SK-N-MC (cell line): ENCODE results near the gene ASAH2B.
"Not testable (repeated sequence)": the region's sequence is repeated elsewhere in the genome, so short reads cannot be mapped to it uniquely, and the experiment has no call there.

Experiments used
- DNase-seq: peaks from one replicate; pipeline ENCODE4 v3.0.0-alpha.2; 2011; ENCODE audit warnings: low read depth, low spot score
- H3K27ac ChIP-seq: fragments of 200-600 bp; sonication (generic); 2 replicates; pipeline ENCODE4 v1.5.1; 2016; ENCODE audit warnings: mixed run types
- H3K36me3 ChIP-seq: fragments of 200-600 bp; sonication (generic); 2 replicates; pipeline ENCODE4 v1.6.1; 2017; ENCODE audit warnings: antibody characterized with exemption, low read length, mixed read lengths; ENCODE audit not compliant: insufficient read depth
- H3K4me3 ChIP-seq: fragments of 200-600 bp; sonication (generic); 2 replicates; pipeline ENCODE4 v1.5.1; 2016
- H3K9ac ChIP-seq: fragments of 200-600 bp; sonication (generic); 2 replicates; pipeline ENCODE4 v1.8.0; 2017; ENCODE audit warnings: mixed run types, mixed read lengths; ENCODE audit not compliant: insufficient read length
- H3K9me3 ChIP-seq: fragments of 200-600 bp; sonication (generic); 2 replicates; pipeline ENCODE4 v1.6.1; 2017; ENCODE audit warnings: low read depth, mild to moderate bottlenecking, antibody characterized with exemption, low read length, moderate library complexity, mixed read lengths
- EZH2 ChIP-seq: fragments of 200-600 bp; sonication (generic); IDR thresholded peaks from one replicate; pipeline ENCODE4 v1.6.1; 2017; ENCODE audit warnings: antibody characterized with exemption
- FOXP2 ChIP-seq: optimal IDR thresholded peaks from 2 replicates; pipeline ENCODE3; 2011; ENCODE audit warnings: mild to moderate bottlenecking, moderate library complexity; ENCODE audit not compliant: insufficient read depth; ENCODE audit errors: extremely low read length, control extremely low read depth
- POLR2AphosphoS5 ChIP-seq: IDR thresholded peaks from 2 replicates; pipeline ENCODE4 v1.6.1; 2012; ENCODE audit warnings: mild to moderate bottlenecking, low read depth, low read length, borderline replicate concordance

ASAH2B gene

DNA sequence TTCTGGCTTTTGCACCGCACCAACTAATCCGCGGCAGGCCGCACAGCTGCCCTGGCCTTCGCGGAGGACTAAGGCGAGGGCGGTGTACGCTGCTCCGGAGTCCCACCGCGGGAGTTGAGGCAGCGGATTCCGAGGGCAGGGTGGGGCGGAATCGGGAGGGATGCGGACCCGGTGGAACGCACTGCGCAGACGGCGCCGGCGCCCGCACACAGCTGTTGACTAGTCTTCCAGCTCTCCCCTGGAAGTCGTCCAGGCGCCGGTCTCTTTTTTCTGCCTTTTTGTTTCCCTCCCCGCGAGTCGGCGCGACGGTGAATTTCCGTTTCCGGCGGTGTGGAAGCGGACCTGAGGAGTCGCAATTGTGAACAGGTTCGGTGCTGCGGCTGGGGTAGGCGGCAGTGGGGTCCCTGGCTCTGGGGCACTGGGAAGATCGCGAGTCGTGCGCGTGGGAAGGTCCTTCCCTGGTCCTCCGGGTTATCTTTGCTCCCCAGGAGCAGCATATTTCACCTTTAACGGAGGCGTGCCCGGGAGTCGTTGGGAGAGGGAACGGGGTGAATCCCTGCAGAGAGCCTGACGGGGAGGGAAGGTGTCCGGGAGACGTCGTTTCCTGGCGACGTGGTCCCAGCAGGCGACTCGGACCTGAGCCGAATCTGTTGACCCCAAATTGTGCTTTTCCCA is at the start of gene ASAH2B:
ASAH2B (plus strand) TSS at position 319 of the 675 bp plus-strand sequence. CDS start 5,195 bp downstream, outside the sequence.
- H3K27ac ChIP-seq = no peak within 1 kb of the TSS
- H3K36me3 ChIP-seq = no peaks in the 10 kb centered on the region
- peak within 1 kb of the TSS; percentile 69 for H3K9ac ChIP-seq
- TF ChIP-seq FOXP2 = no peak
- TF ChIP-seq EZH2 = no peak
- TF ChIP-seq POLR2AphosphoS5 = peak; percentile 62; the same call in 1 of the 2 replicates
- DNase-seq = no peak
- no peaks in the 10 kb centered on the region for H3K9me3 ChIP-seq
- H3K4me3 ChIP-seq = peak within 1 kb of the TSS; percentile 84

DNA sequence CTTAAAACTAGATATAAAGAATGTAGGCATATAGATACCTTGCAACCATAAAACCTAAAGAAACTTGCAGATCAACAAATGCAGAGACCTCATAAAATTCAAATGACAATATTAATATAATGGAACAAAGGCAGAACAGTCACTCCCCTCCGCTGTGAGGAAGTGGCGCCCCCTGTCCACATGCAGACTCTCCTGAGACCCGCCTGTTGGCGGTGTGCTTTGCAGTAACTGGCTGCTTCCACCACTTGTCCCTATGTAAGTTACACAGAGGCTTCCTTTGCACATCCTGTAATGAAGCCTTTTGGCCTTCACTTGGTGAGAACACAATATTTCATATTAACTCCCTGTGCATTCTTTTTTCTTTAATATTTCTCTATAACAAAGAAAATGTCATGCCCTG is 41.9 kb upstream of the ASAH2B start:
- not testable (repeated sequence) for DNase-seq, H3K4me3 ChIP-seq

DNA sequence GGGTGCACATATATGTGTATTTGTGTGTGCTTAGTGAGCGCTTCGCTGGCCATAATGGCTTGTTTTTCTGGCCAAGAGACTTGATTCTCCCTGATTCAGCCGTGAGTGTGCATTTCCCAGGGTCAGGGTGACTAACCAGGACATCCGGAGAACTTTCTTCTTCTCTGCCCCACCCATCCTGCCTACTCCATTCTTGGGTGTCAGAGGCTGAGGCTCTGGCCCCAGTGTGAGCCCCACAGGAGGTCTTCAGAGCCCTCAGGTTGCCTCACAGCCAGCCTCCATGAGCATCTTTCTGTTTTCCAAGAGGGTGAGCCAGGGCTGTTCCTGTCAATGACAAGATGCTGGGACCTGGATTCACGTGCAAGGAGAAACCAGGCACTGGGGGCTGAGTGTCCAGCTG is 37.8 kb upstream of the ASAH2B start:
- not testable (repeated sequence) for H3K4me3 ChIP-seq, H3K27ac ChIP-seq, H3K36me3 ChIP-seq, DNase-seq, H3K9me3 ChIP-seq, H3K9ac ChIP-seq

More for the DNA sequence above, 41.9 kb upstream of the ASAH2B start:
- H3K27ac ChIP-seq, H3K9me3 ChIP-seq, H3K9ac ChIP-seq, H3K36me3 ChIP-seq: not testable (repeated sequence)

DNA sequence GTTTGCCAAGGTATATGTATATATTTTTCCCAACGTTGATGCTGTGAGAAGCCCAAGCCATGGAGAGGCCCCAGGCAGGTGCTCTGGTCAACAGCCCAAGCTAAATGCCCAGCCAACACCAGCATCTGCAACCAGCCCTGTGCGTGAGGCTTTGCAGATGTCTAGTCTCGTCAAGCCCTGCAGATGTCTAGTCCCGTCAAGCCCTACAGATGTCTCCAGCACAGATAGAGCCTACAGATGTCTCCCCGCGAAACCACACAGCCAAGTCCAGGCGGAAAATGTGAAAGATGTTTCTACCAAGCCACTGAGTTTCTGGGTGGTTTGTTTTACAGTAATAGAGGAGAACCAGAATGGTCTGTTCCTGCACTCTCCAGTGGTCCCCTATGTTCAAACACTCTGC is 36.7 kb upstream of the ASAH2B start:
- H3K9ac ChIP-seq, H3K36me3 ChIP-seq, H3K9me3 ChIP-seq, DNase-seq, H3K27ac ChIP-seq, H3K4me3 ChIP-seq: not testable (repeated sequence)

DNA sequence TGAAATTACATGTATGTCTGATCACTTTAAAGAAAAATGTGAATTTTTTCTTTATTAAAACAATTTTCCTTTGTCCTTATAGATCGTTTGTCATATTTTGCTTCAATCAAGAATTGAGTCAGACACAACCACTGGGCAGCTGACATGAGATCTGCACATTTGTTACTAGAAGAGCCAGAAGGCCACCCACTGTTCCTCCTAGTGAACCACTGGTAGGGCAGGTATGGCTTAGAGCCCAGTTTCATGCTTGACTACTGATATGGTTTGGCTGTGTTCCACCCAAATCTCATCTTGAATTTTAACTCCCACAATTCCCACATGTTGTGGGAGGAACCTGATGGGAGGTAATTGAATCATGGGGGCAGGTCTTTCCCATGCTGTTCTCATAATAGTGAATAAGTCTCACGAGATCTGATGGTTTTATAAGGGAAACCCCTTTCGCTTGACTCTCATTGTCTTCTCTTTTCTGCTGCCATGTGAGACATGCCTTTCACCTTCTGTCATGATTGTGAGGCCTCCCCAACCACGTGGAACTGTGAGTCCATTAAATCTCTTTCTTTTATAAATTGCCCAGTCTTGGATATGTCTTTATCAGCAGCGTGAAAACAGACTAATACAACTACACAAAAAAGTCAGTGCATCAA is 35.2 kb upstream of the ASAH2B start:
- not testable (repeated sequence) for H3K4me3 ChIP-seq, H3K27ac ChIP-seq, H3K9ac ChIP-seq, DNase-seq, H3K9me3 ChIP-seq, H3K36me3 ChIP-seq

DNA sequence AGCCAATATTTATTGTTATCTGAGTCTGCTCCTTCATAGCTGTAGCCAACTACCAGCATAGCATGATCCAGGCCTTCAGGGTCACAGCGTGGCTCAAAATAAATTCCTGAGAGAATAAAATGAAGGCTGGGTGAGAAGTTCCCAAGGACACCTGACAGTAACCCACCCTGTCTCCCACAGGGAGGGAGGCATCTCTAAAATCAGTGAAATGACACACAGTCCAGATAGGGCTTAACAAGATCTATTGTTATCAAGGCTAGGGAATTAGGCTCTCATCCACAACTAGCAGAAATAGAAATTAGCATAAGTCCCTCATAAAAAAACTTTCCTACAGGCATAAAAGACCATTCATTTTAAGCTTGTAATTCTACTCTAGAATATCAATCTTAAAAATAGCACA is 33.7 kb upstream of the ASAH2B start:
- H3K4me3 ChIP-seq, DNase-seq, H3K9me3 ChIP-seq: not testable (repeated sequence)

DNA sequence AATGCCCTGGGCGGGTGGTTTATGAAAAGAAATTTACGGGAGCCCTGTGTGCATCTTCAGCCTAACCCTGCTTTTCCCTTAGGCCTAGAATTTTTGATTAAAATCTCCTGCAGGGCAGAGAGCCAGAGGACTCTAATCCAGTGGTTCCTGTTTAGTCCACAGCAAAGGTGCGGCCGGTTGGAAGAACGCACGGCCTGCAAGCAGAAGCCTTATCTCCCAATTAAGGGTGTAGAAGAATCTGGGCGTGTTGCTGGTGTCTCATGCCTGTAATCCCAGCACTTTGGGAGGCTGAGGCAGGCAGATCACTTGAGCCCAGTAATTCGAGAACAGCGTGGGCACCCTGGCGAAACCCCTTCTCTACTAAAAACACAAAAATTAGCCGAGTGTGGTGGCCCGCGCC is 29.5 kb upstream of the ASAH2B start:
- H3K9ac ChIP-seq, H3K4me3 ChIP-seq, H3K36me3 ChIP-seq, DNase-seq, H3K9me3 ChIP-seq, H3K27ac ChIP-seq: not testable (repeated sequence)

More for the DNA sequence above, 33.7 kb upstream of the ASAH2B start:
- H3K9ac ChIP-seq, H3K36me3 ChIP-seq, H3K27ac ChIP-seq: not testable (repeated sequence)

DNA sequence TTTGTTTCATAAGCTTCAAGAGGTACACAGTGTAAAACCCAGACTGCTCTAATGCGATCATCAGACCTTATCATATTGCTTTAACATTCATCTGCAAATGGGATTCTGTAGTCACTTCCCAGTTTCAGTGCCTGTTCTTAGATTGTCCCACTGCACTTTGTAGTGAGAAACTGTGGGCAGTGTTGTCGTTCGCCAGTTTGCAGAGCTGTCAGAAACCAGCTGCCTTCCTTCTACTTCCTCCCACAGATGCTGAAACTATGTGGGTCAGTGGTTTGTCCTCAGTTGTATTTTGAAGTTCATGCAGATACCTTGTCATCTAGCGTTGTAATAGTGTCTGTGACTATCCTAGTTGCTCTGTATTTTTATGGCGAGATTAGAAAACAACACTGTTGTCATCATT is 15.9 kb upstream of the ASAH2B start:
- not testable (repeated sequence) for H3K9ac ChIP-seq, H3K27ac ChIP-seq, H3K36me3 ChIP-seq, H3K4me3 ChIP-seq, H3K9me3 ChIP-seq, DNase-seq

DNA sequence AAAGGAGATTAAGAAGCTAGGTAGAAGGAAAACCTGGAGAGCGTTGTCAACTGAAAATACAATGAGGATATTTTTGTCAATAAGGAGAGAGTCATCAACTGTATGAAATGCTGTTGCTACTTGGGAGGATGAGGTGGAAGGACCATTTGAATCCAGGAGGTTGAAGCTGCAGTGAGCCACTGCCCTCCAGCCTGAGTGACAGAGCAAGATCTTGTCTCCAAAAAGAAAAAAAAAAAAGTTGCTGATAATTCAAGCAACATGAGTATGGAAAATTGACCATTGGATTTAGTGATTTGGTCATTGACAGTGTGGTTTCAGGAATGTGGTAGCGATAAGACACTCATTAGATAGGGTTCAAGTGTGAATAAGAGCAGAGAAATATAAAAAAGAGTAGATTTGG is 11.6 kb upstream of the ASAH2B start:
- not testable (repeated sequence) for DNase-seq, H3K9ac ChIP-seq, H3K9me3 ChIP-seq, H3K27ac ChIP-seq, H3K4me3 ChIP-seq, H3K36me3 ChIP-seq

DNA sequence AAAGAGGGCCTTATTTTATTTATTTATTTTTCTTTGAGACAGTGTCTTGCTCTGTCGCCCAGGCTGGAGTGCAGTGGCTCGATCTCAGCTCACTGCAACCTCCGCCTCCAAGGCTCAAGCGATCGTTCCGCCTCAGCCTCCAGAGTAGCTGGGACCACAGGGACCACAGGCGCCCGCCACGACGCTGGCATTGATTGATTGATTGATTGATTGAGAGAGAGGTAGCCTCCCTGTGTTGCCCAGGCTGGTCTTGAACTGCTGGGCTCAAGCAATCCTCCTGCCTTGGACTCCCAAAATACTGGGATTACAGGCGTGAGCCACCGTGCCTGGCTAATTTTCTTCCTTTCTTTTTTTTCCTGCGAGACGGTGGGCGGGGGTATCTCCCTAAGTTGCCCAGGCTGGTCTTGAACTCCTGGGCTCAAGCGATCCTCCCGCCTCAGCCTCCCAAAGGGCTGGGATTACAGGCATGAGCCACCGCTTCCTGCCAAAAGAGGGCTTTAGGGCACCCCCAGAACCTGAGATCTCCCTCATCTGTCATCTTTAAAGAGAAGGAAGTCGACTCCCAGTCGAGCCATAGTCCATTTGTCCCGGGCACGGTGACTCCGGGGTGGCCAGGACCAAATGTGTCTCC is 634 bp upstream of the ASAH2B start:
- not testable (repeated sequence) for DNase-seq, H3K9me3 ChIP-seq, H3K36me3 ChIP-seq, H3K27ac ChIP-seq
- peak overlapping the region; percentile 84 for H3K4me3 ChIP-seq
- H3K9ac ChIP-seq = peak overlapping the region; percentile 69
